Measurements from ENCODE around the gene NFKBIA.

DNA sequence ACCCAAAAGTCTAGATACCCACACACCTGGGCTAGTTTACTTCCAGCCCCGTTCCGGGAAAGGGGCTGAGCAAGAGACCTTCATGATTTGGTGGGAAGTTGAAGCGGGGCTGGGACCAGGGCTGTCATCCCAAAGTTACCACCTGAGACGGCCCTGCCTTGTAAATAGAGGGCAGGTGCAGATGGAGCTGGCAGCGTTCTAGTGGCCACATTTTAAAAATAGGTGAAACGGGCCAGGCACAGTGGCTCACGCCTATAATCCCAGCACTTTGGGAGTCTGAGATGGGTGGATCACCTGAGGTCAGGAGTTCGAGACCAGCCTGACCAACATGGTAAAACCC lies 43.4 kb downstream of the NFKBIA start:
- TF ChIP-seq, protein P1, sequence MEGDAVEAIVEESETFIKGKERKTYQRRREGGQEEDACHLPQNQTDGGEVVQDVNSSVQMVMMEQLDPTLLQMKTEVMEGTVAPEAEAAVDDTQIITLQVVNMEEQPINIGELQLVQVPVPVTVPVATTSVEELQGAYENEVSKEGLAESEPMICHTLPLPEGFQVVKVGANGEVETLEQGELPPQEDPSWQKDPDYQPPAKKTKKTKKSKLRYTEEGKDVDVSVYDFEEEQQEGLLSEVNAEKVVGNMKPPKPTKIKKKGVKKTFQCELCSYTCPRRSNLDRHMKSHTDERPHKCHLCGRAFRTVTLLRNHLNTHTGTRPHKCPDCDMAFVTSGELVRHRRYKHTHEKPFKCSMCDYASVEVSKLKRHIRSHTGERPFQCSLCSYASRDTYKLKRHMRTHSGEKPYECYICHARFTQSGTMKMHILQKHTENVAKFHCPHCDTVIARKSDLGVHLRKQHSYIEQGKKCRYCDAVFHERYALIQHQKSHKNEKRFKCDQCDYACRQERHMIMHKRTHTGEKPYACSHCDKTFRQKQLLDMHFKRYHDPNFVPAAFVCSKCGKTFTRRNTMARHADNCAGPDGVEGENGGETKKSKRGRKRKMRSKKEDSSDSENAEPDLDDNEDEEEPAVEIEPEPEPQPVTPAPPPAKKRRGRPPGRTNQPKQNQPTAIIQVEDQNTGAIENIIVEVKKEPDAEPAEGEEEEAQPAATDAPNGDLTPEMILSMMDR (IDR thresholded peaks at IDR 0.05), result no peak
- TF ChIP-seq POLR2A (IDR thresholded peaks at IDR 0.05), result no peak

Data from uterus (tissue), 2 donors.